LNCaP clone FGC (cell line): ENCODE measurements around the gene DNAH1.
"Not testable (repeated sequence)": the region's sequence is repeated elsewhere in the genome, so short reads cannot be mapped to it uniquely, and the experiment has no call there.

Source experiments
- DNase-seq: peaks from one replicate; pipeline ENCODE4 v3.0.0-alpha.2; 2011; ENCODE audit warnings: low read depth
- H3K4me3 ChIP-seq: 2 replicates; pipeline ENCODE4 v1.5.1; 2011; ENCODE audit warnings: mild to moderate bottlenecking, low read depth, low read length, control low read depth
- CTCF ChIP-seq: IDR thresholded peaks from 2 replicates; pipeline ENCODE4 v1.5.1; 2012; ENCODE audit warnings: mild to moderate bottlenecking; ENCODE audit not compliant: control insufficient read depth, insufficient read depth; ENCODE audit errors: extremely low read depth

DNAH1 gene

GRCh38 chr3:52283306-52283705 is 32.8 kb upstream of the DNAH1 start:
- no peak for DNase-seq
- no peak for TF ChIP-seq CTCF

GRCh38 chr3:52284051-52284450 is 32.1 kb upstream of the DNAH1 start:
- not testable (repeated sequence) for H3K4me3 ChIP-seq, DNase-seq

More at GRCh38 chr3:52283306-52283705, 32.8 kb upstream of the DNAH1 start:
- no peak overlapping the region for H3K4me3 ChIP-seq

GRCh38 chr3:52286777-52287110 is 29.4 kb upstream of the DNAH1 start:
- DNase-seq = peak; percentile 13
- no peak for TF ChIP-seq CTCF
- H3K4me3 ChIP-seq = peak overlapping the region; percentile 86

GRCh38 chr3:52288674-52289073 is 27.4 kb upstream of the DNAH1 start:
- H3K4me3 ChIP-seq = peak overlapping the region; percentile 86
- DNase-seq = no peak
- TF ChIP-seq CTCF = no peak

GRCh38 chr3:52289338-52289746 is 26.8 kb upstream of the DNAH1 start:
- H3K4me3 ChIP-seq = no peak overlapping the region
- no peak for DNase-seq
- TF ChIP-seq CTCF = no peak

GRCh38 chr3:52289747-52290595 is 26.1 kb upstream of the DNAH1 start:
- DNase-seq = no peak
- no peak overlapping the region for H3K4me3 ChIP-seq
- no peak for TF ChIP-seq CTCF

GRCh38 chr3:52290596-52291507 is 25.3 kb upstream of the DNAH1 start:
- TF ChIP-seq CTCF = no peak
- no peak overlapping the region for H3K4me3 ChIP-seq
- no peak for DNase-seq
